Osteoblast (primary cell): ENCODE data around the gene ERC1. TPM values are rescaled to one million over a fixed set of nuclear protein-coding genes. Genes with fewer than 3 reads are reported as not detected.
A peak's percentile ranks its signal among the peaks of the same experiment; 100 is the strongest.

ENCODE experiments used
- DNase-seq: peaks from one replicate; pipeline ENCODE4 v3.0.0; 2011; ENCODE audit warnings: low spot score, mixed read lengths; ENCODE audit not compliant: insufficient read length; ENCODE audit errors: missing footprints
- H2AFZ ChIP-seq: 2 replicates; pipeline ENCODE4 v1.6.0; 2011; ENCODE audit warnings: mild to moderate bottlenecking, low read length
- H3K27ac ChIP-seq: 2 replicates; pipeline ENCODE4 v1.5.1; 2011; ENCODE audit warnings: mild to moderate bottlenecking, low read depth, low read length, moderate library complexity
- H3K27me3 ChIP-seq: 2 replicates; pipeline ENCODE4 v1.6.0; 2012; ENCODE audit warnings: mild to moderate bottlenecking, control low read depth, inconsistent platforms, low read length, moderate library complexity; ENCODE audit not compliant: insufficient read depth
- H3K36me3 ChIP-seq: 2 replicates; pipeline ENCODE4 v1.5.1; 2011; ENCODE audit warnings: mild to moderate bottlenecking, low read length, control low read depth, moderate library complexity; ENCODE audit not compliant: insufficient read depth
- H3K4me1 ChIP-seq: 2 replicates; pipeline ENCODE4 v1.5.1; 2011; ENCODE audit warnings: mild to moderate bottlenecking, low read length, control low read depth, moderate library complexity; ENCODE audit not compliant: insufficient read depth
- H3K4me2 ChIP-seq: 2 replicates; pipeline ENCODE4 v1.6.0; 2011; ENCODE audit warnings: mild to moderate bottlenecking, low read length; ENCODE audit not compliant: insufficient read depth
- H3K4me3 ChIP-seq: fragments of 200-600 bp; sonication (generic); 3 replicates; pipeline ENCODE4 v1.5.1; 2012; ENCODE audit warnings: mild to moderate bottlenecking, low read length, inconsistent platforms; ENCODE audit not compliant: insufficient read depth
- H3K79me2 ChIP-seq: 2 replicates; pipeline ENCODE4 v1.6.0; 2012; ENCODE audit warnings: mild to moderate bottlenecking, low read length, control low read depth, inconsistent platforms; ENCODE audit not compliant: insufficient read depth
- H3K9me3 ChIP-seq: 2 replicates; pipeline ENCODE4 v1.5.1; 2011; ENCODE audit warnings: low read depth, low read length, control low read depth
- H4K20me1 ChIP-seq: 2 replicates; pipeline ENCODE4 v1.6.0; 2012; ENCODE audit warnings: mild to moderate bottlenecking, low read length, control low read depth; ENCODE audit not compliant: insufficient read depth
- total RNA-seq: library from RNA; depleted of rRNA; stranded (reverse); fragments of >200 nt; gene quantifications from 2 replicates; pipeline ENCODE4 v1.2.3, GENCODE V29; 2012
- TF ChIP-seq, protein P1 (sequence below): IDR thresholded peaks from 2 replicates; pipeline ENCODE4 v1.5.1; 2011; ENCODE audit warnings: mild to moderate bottlenecking, low read depth, low read length, moderate library complexity; ENCODE audit errors: extremely low read depth

ERC1 gene
- total RNA-seq, 1 donor, result 36.2 TPM

DNA sequence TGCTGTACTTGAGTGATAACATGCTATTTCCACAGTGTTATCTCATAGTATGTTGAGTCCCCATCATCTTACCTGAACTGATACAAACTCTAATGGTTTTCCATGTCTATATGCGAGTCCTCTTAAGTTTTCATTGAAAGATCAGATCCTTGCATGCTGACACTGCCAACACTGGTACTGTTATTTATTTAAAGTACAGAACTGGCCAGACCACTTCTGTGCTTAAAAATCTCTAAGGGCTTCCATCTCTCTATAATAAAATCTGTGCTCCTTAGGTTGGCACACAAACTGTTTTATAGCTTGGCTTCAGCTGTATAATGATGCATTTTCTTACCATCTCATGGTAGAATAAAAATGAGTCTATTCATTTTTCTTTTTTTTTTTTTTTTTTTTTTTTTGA, 188.1 kb downstream of the ERC1 start:
- no peak overlapping the region for H3K4me2 ChIP-seq
- no peak overlapping the region for H3K27ac ChIP-seq
- H3K79me2 ChIP-seq, result peaks cover 5% of the 10 kb centered on the region
- TF ChIP-seq, protein P1, sequence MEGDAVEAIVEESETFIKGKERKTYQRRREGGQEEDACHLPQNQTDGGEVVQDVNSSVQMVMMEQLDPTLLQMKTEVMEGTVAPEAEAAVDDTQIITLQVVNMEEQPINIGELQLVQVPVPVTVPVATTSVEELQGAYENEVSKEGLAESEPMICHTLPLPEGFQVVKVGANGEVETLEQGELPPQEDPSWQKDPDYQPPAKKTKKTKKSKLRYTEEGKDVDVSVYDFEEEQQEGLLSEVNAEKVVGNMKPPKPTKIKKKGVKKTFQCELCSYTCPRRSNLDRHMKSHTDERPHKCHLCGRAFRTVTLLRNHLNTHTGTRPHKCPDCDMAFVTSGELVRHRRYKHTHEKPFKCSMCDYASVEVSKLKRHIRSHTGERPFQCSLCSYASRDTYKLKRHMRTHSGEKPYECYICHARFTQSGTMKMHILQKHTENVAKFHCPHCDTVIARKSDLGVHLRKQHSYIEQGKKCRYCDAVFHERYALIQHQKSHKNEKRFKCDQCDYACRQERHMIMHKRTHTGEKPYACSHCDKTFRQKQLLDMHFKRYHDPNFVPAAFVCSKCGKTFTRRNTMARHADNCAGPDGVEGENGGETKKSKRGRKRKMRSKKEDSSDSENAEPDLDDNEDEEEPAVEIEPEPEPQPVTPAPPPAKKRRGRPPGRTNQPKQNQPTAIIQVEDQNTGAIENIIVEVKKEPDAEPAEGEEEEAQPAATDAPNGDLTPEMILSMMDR, result no peak
- H3K36me3 ChIP-seq, result peaks cover 4% of the 10 kb centered on the region
- no peak overlapping the region for H2AFZ ChIP-seq
- H3K4me1 ChIP-seq, result peaks cover 26% of the 10 kb centered on the region
- no peaks in the 10 kb centered on the region for H4K20me1 ChIP-seq
- DNase-seq, result no peak
- H3K4me3 ChIP-seq, result no peak overlapping the region
- no peaks in the 10 kb centered on the region for H3K27me3 ChIP-seq
- no peaks in the 10 kb centered on the region for H3K9me3 ChIP-seq

DNA sequence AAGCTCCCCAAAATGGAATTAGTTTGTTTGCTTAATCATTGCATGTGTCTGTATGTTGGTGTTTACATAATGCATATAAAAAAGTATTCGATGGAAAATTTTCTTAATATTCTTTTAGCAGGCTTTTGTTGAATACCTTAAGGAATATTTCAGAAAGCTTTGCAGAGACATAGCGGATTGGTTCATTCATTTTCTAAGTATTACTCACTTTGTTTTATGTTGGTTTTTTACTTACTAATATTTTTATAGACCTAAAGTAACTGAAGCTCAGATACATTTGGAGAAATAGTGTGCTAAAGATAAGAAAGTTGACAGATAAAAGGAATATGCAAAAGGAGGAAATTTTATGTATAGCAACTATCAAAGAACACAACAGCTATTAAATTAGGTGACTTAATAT, 191.0 kb downstream of the ERC1 start:
- Histone ChIP-seq H3K27ac (peak overlapping the region; percentile 69), H3K4me2 (peak overlapping the region; percentile 39), H3K79me2 (peaks cover 5% of the 10 kb centered on the region), H3K27me3 (no peaks in the 10 kb centered on the region), H4K20me1 (no peaks in the 10 kb centered on the region), H3K36me3 (peaks cover 4% of the 10 kb centered on the region), H2AFZ (no peak overlapping the region), H3K9me3 (no peaks in the 10 kb centered on the region), H3K4me1 (peaks cover 40% of the 10 kb centered on the region), H3K4me3 (no peak overlapping the region)
- TF ChIP-seq, protein P1, result no peak
- DNase-seq, result no peak

DNA sequence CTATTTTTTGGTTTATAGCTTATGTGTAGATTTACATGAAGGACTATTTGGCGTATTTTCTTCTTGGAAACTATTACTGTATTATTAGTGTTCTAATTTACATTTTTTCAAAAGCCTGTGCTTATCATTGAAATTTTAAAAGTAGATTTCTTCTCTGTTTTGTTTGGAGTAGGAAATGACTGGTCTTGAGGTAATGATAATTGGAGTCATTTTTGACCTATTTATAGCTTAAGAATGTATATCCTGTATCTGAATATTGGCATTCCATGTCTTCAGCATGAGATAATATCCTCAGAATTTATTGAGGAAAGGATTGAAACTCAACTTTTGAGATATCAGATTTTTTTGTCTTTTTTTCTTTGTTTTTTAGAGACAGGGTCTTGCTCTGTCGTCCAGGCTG, 193.4 kb downstream of the ERC1 start:
- Histone ChIP-seq H3K4me1 (peaks cover 40% of the 10 kb centered on the region), H3K27me3 (no peaks in the 10 kb centered on the region), H3K79me2 (peaks cover 3% of the 10 kb centered on the region), H3K4me2 (peak overlapping the region; percentile 8), H2AFZ (no peak overlapping the region), H4K20me1 (no peaks in the 10 kb centered on the region), H3K9me3 (no peaks in the 10 kb centered on the region), H3K36me3 (peaks cover 8% of the 10 kb centered on the region), H3K4me3 (no peak overlapping the region), H3K27ac (peak overlapping the region; percentile 81)
- TF ChIP-seq, protein P1, result no peak
- DNase-seq, result no peak

DNA sequence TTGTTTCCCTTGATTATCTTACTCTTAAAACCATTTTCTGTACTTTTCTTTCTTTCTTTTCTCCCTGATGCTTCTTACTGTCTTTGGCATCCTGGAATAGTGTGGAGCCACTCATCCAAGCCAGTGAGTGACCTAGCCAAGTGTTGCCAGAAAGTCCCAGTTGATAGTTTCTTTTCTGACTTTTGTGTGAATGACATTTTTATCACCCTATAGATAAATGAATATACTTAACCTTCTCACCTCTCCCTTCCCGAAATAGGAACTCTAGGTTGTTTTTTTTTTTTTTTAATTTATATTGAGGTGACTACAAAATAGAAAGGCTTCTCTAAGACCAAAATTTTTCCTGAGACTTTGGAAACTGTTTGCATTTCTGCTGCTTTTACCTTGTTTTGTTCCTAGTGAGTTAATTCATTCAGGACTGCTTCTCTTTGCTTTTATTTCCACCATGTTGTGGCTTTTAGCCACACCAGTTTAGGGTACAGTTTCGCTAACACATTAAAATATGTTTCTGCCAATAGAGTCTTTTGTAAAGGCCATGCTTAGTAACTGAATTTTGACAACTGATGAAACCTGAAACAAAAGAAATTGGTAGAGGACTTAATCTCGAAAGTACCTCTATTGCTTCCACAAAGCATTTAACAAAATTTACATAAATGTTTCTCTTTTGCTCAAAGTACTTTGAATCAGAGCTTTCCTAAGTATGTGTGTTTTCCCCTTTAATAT, 194.6 kb downstream of the ERC1 start:
- H3K4me1 ChIP-seq, result peaks cover 40% of the 10 kb centered on the region
- peak overlapping the region; percentile 81 for H3K27ac ChIP-seq
- no peak overlapping the region for H2AFZ ChIP-seq
- peaks cover 8% of the 10 kb centered on the region for H3K36me3 ChIP-seq
- TF ChIP-seq, protein P1, result no peak
- DNase-seq, result no peak
- no peak overlapping the region for H3K4me3 ChIP-seq
- H3K9me3 ChIP-seq, result no peaks in the 10 kb centered on the region
- peaks cover 3% of the 10 kb centered on the region for H3K79me2 ChIP-seq
- H3K27me3 ChIP-seq, result no peaks in the 10 kb centered on the region
- no peaks in the 10 kb centered on the region for H4K20me1 ChIP-seq
- H3K4me2 ChIP-seq, result no peak overlapping the region
